ENCODE measurements around the gene SLC22A6.

The SLC22A6 gene

GRCh38 chr11:62934496-62934785 is 50.3 kb downstream of the SLC22A6 start:
- no peaks in the 10 kb centered on the region for H3K4me1 ChIP-seq (ENCODE audit: control insufficient read depth in 1 of 2, insufficient read depth in 1 of 2, low read depth in 1 of 2, low read length in 1 of 2)
- peaks cover 36% of the 10 kb centered on the region for H3K27me3 ChIP-seq
- no peak for TF ChIP-seq CTCF (IDR thresholded peaks at IDR 0.05)
- H3K9me3 ChIP-seq: no peaks in the 10 kb centered on the region
- H3K27ac ChIP-seq: no peak overlapping the region
- no peaks in the 10 kb centered on the region for H3K36me3 ChIP-seq
- no peak overlapping the region for H3K4me3 ChIP-seq (ENCODE audit: low read depth in 1 of 2, low read length in 1 of 2)

GRCh38 chr11:62933750-62934495 is 50.8 kb downstream of the SLC22A6 start:
- Histone ChIP-seq H3K9me3 (no peaks in the 10 kb centered on the region), H3K27me3 (peaks cover 40% of the 10 kb centered on the region), H3K27ac (no peak overlapping the region), H3K4me3 (ENCODE audit: low read depth in 1 of 2, low read length in 1 of 2) (no peak overlapping the region), H3K36me3 (no peaks in the 10 kb centered on the region), H3K4me1 (ENCODE audit: control insufficient read depth in 1 of 2, insufficient read depth in 1 of 2, low read depth in 1 of 2, low read length in 1 of 2) (no peaks in the 10 kb centered on the region)
- TF ChIP-seq CTCF (IDR thresholded peaks at IDR 0.05): no peak

GRCh38 chr11:62933285-62933684 is 51.5 kb downstream of the SLC22A6 start:
- H3K4me1 ChIP-seq (ENCODE audit: control insufficient read depth in 1 of 2, insufficient read depth in 1 of 2, low read depth in 1 of 2, low read length in 1 of 2): no peaks in the 10 kb centered on the region
- no peak for TF ChIP-seq CTCF (IDR thresholded peaks at IDR 0.05)
- H3K4me3 ChIP-seq (ENCODE audit: low read depth in 1 of 2, low read length in 1 of 2): no peak overlapping the region
- H3K27ac ChIP-seq: no peak overlapping the region
- no peaks in the 10 kb centered on the region for H3K36me3 ChIP-seq
- no peaks in the 10 kb centered on the region for H3K9me3 ChIP-seq
- H3K27me3 ChIP-seq: peaks cover 46% of the 10 kb centered on the region

GRCh38 chr11:62931499-62932278 is 53.1 kb downstream of the SLC22A6 start:
- peaks cover 54% of the 10 kb centered on the region for H3K27me3 ChIP-seq
- no peak overlapping the region for H3K4me3 ChIP-seq (ENCODE audit: low read depth in 1 of 2, low read length in 1 of 2)
- no peaks in the 10 kb centered on the region for H3K4me1 ChIP-seq (ENCODE audit: control insufficient read depth in 1 of 2, insufficient read depth in 1 of 2, low read depth in 1 of 2, low read length in 1 of 2)
- no peaks in the 10 kb centered on the region for H3K36me3 ChIP-seq
- no peaks in the 10 kb centered on the region for H3K9me3 ChIP-seq
- no peak overlapping the region for H3K27ac ChIP-seq
- no peak for TF ChIP-seq CTCF (IDR thresholded peaks at IDR 0.05)

- H3K27ac ChIP-seq: no peak overlapping the region
- peaks cover 64% of the 10 kb centered on the region for H3K27me3 ChIP-seq
- no peak for TF ChIP-seq CTCF (IDR thresholded peaks at IDR 0.05)
- H3K9me3 ChIP-seq: no peaks in the 10 kb centered on the region
- peaks cover 0 to 7% of the 10 kb centered on the region in 2 experiments for H3K4me1 ChIP-seq (ENCODE audit: control insufficient read depth in 1 of 2, insufficient read depth in 1 of 2, low read depth in 1 of 2, low read length in 1 of 2)
- no peak overlapping the region for H3K4me3 ChIP-seq (ENCODE audit: low read depth in 1 of 2, low read length in 1 of 2)
- no peaks in the 10 kb centered on the region for H3K36me3 ChIP-seq
These were observed 54.1 kb downstream of the SLC22A6 start for GRCh38 chr11:62930666-62931065.
